Measurements from ENCODE around the gene ZNF879.

Gene ZNF879

GRCh38 chr5:179023528-179024189 is at the start of gene ZNF879:
Gene ZNF879 (plus strand): TSS chr5:179023804. CDS start chr5:179025005, 1,201 bp downstream.
- DNase-seq, result no peak

DNA sequence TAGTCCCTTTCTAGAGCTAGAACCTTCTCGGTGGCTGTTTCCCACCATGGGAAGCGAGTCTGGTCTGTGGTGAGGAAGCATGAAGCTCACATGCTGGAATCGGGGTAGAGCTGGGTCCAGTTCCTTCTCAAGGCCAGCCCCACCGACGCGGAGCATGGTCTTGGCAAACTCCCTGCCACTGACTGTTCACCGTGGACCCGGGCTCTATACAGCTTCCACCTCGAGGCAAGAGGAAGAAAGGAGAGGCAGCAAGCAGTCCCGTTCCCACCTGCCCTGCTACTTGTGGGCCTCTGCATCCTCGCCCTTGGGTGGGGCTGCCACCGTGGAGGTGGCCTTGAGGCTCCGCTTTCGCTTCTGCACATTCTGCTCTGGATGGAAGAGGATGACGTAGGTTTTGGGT is 42.2 kb upstream of the ZNF879 start:
- DNase-seq, result no peak

DNA sequence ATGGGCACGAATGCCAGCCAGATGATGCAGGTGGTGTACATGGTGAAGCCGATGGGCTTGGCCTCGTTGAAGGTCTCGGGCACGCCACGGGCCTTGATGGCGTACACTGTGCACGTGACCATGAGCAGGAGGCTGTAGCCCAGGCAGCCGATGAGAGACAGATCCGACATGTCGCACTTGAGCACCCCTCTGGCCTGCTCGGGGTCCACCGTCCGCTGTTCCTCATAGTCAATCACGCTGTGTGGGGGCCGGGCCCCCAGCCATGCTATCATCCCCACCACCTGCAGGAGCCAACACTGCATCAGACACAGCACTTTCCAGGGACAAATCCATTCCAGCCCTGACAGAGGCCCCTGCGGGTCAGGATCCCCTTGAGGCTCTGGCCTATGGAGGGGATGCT is 40.7 kb upstream of the ZNF879 start:
- DNase-seq, result no peak

GRCh38 chr5:178983728-178984127 is 39.9 kb upstream of the ZNF879 start:
- no peak for DNase-seq

GRCh38 chr5:178984145-178985072 is 39.2 kb upstream of the ZNF879 start:
- no peak for DNase-seq

GRCh38 chr5:178986326-178986960 is 37.2 kb upstream of the ZNF879 start:
- no peak for DNase-seq

- DNase-seq, result no peak
These were observed 35.0 kb upstream of the ZNF879 start for GRCh38 chr5:178988436-178989220.

- no peak for DNase-seq
These were observed 34.3 kb upstream of the ZNF879 start for GRCh38 chr5:178989311-178989710.

DNA sequence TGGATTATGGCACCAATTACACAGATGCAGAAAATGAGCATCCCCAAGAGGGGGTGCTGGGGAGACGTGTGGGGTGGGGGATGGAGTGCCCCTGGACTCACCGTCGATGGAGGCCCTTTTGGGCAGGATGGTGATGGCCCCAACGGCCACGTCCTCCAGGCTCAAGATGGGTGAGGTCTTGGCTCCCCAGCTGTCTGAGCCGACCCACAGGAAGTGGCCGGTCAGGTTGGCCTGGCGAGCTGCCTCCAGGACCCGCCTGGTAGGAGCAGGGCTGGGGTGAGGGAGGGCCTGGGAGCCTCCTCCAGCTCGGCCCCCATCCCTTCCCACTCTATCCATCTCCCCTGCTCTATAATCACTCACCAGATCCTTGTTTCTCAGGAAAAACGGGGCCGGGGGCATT is 33.1 kb upstream of the ZNF879 start:
- DNase-seq, result no peak

DNA sequence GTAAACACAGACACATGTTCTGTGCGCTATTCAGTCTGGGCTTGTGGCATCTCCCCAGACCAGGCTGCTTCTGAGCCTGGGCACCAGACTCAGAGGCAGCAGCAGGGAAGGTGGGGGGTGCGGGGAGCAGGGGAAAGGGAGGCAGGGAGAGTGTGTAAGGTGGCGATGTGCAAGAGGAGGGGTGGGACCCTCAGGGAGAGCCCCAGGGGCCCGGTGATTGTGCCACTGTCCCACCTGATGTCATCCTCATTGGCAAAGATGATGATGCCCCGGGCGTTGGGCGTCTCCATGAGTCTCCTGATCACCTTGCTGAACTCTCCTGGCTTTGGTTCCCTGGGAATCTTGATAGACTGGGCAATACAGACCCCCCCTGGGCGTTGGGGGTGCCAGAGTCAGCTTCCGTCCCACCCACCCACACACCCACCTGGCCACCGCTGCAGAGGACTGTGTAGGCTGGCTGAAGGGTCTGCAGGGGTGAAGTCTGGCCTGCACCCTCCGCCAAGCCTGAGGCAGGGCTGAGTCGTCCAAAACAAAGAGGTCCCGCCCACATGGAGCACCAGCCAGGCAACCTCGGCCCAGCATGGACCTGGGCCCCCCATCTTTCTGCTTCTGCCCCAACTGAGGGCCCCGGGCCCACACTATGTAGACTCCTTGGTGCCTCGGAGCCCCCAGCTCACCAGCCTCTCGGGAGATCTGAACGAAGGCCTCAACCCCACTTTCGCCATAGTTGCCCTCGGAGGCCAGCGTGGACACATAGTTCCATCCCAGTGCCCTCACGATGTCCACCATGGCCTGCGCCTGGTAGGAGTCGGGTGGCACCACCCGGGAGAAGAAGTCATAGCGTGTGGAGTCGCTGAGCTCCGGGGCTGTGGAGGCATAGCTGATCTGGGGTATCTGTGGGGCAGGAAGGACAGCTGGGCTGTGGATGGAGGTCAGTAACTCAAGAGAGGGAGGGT is 32.1 kb upstream of the ZNF879 start:
- DNase-seq, result no peak

- no peak for DNase-seq
These were observed 31.2 kb upstream of the ZNF879 start for GRCh38 chr5:178992291-178992895.

DNA sequence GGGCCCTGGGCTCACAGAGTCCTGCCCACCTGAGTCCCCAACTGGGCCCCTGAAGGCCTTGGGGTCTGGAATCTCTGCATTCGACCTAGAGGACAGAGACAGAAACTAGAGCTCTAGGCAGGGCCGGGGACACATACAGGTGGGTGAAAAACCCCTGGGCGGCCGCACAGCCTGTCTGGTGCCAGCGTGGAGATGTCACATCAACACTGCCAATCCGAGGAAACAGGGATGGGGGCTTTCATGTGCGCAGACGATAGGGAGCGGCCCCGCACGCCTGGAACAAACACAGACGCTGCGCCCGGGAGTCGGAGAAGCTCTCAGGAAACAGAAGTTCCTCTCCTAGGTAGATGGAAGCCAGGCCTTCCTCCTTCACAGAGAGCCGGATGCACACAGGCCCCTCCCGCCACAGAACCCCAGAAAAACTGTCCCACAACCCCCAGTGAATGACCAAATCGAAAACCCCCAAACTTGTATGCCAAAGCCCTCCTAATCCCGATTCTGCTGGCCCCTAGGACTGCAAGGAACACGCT is 30.3 kb upstream of the ZNF879 start:
- no peak for DNase-seq

- no peak for DNase-seq
These were observed 29.5 kb upstream of the ZNF879 start for GRCh38 chr5:178993955-178994579.

DNA sequence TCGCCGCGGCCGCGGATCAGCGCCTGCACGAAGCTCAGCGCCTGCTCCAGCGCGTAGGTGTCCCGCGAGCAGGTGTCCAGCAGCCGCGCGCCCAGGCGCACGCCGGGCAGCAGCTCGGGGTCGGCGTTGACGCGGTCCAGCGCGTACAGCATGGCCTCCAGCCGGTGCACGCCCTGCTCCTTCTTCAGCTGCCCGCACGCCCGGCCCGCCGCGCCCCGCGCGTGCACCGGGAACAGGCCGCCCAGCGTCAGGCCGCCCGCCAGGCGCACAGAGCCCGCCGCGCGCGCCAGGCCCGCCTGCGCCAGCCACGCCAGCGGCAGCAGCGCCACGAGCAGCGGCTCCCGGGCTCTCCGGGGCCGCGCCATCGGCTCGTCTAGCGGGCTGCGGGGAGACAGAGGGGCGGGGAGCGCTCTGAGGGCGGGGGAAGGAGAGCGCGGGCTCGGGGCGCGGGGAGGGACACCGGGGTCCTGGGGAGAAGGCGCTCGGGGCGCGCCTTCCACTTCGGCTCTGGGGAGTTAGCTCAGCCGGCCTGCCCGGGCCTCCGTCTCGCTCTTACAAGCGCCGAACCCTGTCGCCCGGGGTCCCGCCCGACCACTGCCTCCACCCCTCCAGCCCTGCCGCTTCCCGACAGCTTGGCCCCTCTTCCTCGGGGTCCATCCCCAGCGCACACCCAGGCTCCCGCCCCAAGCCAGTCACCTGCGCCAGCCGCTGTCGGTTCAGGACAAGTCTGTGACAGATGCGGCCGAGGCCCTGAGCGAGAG is 28.8 kb upstream of the ZNF879 start, which contains the start of gene GRM6:
Gene GRM6 (minus strand): TSS at position 741 of the 761 bp plus-strand sequence. CDS start 376 bp downstream, at position 365.
- no peak for DNase-seq

GRCh38 chr5:178995341-178995690 is 28.3 kb upstream of the ZNF879 start:
- no peak for DNase-seq

- DNase-seq, result no peak
These were observed 27.4 kb upstream of the ZNF879 start for GRCh38 chr5:178996156-178996555.

- no peak for DNase-seq
These were observed 26.4 kb upstream of the ZNF879 start for GRCh38 chr5:178997191-178997590.

DNA sequence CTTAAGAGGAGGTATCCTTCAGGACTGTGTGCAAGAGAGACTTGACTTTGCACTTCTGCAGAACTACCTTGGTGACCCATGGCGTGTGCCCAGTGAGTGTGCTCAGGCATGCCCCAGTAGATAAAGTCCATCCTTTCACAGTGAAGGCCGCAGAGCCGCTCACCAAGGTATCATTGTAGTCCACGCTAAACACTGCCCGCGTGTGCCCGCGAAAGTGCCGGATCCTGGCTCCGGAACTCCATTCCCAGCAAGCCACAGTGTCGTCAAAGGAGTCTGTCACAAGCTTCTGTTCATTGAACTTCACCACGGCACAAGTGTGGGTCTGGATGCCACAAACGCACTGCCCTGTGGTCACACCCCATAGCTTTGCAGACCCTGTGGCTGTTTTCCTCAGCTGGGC is 25.2 kb upstream of the ZNF879 start:
- no peak for DNase-seq

DNA sequence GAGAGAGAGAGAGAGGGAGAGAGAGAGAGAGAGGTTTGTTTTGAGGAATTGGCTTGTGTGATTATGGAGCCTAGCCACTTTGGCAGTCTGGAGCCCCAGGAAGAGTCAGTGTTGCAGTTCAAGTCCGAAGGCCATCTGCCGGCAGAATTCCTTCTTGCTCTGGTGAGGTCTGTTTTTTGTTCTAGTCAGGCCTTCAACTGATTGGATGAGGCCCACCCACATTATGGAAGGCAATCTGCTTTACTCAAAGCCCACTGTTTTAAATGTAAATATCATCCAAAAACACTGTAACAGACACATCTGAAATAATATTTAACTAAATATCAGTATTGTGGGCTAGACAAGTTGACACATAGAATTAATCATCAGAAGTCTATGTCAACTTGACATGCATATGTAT is 17.0 kb upstream of the ZNF879 start:
- no peak for DNase-seq

- DNase-seq, result no peak
These were observed 14.9 kb upstream of the ZNF879 start for GRCh38 chr5:179008667-179009066.

All from DMS79 treated with DMSO at 0.1 percent for 48 hours (cell line).